HG03521 (cell line): Measurements from ENCODE around the gene CARS1.

Experiments
- ATAC-seq: cut with Tn5 transposase; IDR thresholded peaks from one replicate; pipeline ENCODE4 v1.9.1; 2021; ENCODE audit warnings: mild to moderate bottlenecking, moderate library complexity; ENCODE audit not compliant: unreplicated experiment

Gene CARS1

DNA sequence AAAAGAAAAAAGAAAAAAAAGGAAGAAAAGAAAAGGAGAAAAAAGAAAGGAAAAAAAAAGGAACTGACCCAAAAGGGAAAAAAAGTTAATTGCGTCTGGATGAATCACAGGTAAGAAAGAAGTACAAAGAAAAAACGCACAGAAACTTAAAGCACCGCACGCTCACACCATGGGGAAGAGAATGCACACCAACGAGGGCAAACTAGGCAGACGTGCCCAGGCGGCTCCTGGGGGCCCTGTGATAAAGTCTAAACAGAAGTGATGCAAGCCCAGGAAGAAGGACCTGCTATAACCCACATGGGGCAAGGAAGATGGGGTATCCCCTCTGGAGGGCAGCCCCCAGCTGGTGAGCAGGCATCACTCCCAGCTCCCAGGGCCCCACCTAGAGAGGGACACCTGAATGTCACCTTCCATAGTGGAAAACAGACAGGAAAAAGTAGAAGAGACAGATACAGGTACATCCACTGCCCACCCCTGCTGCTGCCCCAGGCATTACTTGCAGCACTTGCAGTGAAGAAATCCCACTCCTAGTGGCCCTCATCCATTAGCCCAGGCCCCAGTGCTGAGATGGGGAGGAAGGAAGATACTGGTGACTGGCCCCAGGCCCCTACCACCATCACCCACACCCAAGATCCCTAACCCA, 94.0 kb downstream of the CARS1 start:
- no peak for ATAC-seq

- ATAC-seq, result no peak
These were observed 96.1 kb downstream of the CARS1 start for GRCh38 chr11:2961080-2961479.

- no peak for ATAC-seq
These were observed 97.1 kb downstream of the CARS1 start for GRCh38 chr11:2960139-2960538.

- ATAC-seq, result no peak
These were observed 99.0 kb downstream of the CARS1 start for GRCh38 chr11:2958251-2958650.

GRCh38 chr11:2955906-2956476, 101.2 kb downstream of the CARS1 start:
- no peak for ATAC-seq

DNA sequence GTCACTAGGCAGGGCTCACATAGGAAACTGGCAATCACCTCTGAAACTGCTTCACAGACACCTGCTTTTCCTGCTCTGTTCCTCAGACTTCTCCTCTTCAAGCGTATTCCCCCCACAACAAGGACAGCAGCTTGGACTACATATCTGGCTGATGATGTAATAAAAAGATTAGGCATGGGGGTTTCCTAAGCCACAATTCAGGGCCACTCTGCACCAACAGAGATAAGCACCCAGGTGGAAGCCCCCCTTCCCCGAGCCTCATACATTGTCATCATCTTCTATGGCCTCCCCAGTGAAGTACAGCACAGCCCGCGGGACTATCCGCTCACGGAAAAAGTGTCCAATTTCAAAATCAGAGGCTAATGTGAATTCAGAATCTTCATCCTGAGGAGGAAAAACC, 103.0 kb downstream of the CARS1 start:
- no peak for ATAC-seq

DNA sequence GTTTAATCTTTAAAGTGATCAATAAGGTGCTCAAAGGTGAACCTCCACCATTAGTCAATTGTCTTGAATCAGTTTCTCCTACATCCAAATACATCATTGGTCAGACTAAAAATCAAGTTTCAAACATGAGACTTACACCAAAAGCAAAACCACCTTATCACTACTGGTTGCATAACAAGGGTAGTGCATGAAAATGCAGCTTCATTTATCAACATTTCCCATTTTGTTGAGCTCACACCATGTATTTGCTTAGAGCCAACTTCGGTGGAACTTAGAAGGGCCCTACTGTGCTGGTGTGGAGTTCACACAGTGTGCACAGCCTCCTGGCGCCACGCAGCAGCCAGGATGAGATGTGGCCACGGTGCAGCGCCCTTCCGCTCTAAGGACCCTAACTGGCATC, 104.9 kb downstream of the CARS1 start:
- no peak for ATAC-seq

DNA sequence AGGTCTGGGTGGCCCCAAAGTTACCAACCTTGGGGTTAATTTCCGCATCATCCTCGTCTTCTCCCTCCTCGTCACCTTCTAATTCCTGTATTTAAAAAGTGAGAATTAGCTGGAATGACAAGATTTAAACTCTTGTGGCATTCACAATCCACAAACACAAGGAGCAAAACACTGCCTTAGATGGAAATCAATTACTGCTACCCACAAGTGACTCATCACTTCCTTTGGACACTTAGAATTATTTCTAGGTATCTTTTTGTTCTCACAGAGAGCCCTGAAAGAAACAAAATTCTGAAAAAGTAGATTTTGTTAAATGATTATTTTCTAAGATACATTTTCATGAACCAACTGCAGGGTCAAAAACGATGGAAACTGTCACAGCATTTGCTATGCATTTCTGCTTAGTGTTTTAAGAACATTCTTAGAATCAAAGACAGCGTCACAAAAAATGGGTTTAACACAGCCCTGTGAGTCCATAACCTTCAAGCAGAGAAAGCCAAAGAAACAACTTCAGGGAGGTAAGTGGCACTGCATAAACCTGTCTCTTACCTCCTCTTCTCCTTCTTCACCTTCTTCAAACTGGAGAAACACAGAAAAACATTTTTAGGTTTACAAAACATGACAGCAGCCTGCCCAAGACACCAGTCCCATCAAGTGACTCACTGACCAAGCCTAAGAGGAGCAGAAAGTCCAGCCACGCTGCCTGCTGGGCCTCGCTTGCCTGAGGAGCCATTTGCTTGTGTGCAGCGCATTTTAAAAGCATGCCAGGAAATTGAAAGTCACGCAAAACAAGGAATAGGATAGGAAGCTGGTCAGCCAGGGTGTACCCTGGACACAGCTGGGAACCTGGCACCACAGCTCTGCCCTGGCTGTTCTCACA, 105.8 kb downstream of the CARS1 start:
- no peak for ATAC-seq
